Measurements from ENCODE around the gene PA2G4.
"Not testable (repeated sequence)": the region's sequence is repeated elsewhere in the genome, so short reads cannot be mapped to it uniquely, and the experiment has no call there.

PA2G4 gene

DNA sequence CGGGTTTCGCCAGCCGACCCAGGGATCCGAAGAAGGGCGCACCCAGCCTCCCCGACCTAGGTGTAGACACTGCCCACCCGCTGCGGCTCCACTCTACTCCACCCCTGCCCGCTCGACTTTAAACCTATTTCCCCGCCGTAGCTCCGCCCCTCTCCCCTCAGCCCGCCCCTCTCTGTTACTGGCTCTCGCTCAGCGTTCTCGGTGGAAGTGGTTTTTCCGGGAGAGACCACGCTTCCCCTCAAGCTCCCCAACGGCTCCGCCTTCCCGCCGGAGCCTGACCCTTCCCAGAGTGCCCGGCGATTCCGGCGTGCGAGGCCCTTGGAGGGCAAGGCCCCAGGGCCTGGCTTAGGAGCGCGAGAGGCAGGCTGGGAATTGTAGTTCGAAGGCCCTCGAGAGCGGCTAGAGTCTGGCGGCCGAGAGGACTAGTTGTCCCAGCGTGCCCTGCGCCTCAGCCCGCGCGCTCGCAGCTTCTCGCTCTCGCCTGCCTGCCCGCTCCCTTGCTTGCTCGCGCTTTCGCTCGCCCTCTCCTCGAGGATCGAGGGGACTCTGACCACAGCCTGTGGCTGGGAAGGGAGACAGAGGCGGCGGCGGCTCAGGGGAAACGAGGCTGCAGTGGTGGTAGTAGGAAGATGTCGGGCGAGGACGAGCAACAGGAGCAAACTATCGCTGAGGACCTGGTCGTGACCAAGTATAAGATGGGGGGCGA is at the start of gene PA2G4:
Gene PA2G4 (plus strand): TSS at position 451 of the 706 bp plus-strand sequence. CDS start 179 bp downstream, at position 630.
- DNase-seq = peak; percentile 94 to 99

DNA sequence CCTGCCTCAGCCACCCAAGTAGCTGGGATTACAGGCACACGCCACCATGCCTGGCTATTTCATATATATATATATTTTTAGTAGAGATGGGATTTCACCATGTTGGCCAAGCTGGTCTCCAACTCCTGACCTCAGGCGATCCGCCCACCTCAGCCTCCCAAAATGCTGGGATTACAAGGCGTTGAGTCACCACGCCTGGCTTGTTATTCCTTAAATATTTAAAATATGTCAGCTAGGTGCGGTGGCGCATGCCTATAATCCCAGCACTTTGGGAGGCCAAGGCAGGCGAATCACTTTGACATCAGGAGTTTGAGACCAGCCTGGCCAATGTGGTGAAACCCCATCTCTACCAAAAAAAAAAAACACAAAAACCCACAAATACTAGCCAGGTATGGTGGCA is 44.4 kb upstream of the PA2G4 start:
- not testable (repeated sequence) for DNase-seq

DNA sequence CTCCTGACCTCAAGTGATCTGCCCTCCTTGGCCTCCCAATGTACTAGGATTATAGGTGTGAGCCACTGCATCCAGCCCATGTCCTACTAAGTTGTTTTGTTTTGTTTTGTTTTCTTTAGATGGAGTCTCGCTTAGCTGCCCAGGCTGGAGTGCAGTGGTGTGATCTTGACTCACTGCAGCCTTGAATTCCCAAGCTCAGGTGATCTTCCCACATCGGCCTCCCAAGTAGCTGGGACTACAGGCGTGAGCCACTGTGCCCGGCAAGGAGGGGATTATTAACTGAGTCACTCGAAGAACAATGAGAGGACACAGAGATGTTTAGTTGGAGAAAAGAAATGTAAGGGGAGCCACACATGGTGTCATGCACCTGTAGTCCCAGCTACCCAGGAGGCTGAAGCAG is 42.4 kb upstream of the PA2G4 start:
- no peak for DNase-seq

DNA sequence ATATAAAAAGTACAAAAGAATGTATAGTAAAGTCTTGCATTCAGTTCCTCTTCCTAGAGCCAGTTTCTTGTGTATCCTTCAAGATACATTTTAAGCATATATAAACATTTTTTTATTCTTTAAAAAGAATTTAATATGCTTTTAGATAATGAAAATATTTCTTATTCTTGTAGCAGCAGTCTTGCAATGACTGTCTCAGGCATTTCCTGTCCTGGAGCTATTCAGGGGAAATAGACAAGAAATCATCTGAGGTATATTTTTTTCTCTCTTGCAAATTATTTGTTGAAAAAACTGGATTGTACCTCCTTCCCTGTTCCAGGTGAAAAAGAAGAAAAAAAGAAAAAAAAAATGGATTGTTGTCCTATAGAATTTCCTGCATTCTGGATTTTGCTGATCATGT is 41.4 kb upstream of the PA2G4 start:
- DNase-seq = no peak

DNA sequence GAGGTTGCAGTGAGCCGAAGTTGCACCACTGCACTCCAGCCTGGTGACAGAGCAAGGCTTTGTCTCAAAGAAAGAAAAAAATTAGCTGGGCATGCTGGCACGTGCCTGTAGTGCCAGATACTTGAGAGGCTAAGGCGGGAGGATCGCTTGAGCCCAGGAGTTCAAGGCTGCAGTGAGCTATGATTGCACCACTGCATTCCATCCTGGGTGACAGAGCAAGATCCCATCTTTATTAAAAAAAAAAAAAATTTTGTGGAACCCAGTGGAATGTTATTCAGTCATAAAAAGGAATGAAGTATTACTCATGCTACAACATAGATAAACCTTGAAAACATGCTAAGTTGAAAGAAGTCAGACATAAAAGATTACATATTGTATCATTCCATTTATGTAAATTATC is 32.7 kb upstream of the PA2G4 start:
- DNase-seq = no peak

DNA sequence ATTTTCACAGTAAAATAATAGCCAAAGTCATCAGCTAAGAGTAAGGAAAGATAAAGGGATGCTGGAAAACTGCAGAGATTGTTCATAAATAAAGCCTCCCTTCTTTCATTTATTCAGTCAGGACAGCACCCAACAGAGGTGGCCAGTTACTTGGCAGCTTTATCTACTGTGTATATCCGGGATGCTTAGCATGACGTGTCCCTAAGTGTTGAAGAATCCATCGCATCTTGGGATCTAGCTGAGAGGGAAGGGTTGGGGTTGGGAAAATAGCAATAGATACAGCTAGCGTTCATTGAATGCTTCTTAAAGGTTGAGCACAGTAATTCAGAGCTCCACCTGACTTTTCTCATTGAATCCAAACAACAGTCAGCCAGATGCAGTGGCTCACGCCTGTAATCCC is 30.0 kb upstream of the PA2G4 start:
- no peak for DNase-seq

DNA sequence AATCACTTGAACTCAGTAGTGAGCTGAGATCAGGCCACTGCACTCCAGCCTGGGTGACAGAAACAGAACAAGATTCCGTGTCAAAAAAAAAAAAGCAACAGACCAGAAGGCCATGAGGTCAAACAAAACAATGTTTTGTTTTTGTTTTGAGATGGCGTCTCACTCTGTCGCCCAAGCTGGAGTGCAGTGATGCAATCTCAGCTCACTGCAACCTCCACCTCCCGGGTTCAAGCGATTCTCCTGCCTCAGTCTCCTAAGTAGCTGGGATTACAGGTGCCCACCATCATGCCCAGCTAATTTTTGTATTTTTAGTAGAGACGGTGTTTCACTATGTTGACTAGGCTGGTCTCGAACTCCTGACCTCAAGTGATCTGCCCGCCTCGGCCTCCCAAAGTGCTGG is 26.4 kb upstream of the PA2G4 start:
- not testable (repeated sequence) for DNase-seq

DNA sequence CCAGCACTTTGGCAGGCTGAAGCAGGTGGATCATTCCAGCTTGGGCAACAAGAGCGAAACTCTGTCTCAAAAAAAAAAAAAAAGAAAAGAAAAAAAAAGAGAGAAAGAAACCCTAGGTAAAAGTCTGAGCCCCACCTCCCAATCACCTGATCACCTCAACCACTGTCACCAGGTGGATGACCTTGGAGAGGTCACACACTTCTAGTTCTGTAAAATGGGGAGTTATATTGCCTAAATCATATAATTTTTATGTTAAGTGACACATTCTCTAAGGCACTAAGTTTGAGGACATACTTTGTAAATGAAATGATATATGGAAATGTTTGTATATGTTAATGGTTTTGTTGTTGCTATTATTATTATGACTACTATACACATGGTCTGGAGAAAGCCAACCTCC is 25.9 kb upstream of the PA2G4 start:
- no peak for DNase-seq

DNA sequence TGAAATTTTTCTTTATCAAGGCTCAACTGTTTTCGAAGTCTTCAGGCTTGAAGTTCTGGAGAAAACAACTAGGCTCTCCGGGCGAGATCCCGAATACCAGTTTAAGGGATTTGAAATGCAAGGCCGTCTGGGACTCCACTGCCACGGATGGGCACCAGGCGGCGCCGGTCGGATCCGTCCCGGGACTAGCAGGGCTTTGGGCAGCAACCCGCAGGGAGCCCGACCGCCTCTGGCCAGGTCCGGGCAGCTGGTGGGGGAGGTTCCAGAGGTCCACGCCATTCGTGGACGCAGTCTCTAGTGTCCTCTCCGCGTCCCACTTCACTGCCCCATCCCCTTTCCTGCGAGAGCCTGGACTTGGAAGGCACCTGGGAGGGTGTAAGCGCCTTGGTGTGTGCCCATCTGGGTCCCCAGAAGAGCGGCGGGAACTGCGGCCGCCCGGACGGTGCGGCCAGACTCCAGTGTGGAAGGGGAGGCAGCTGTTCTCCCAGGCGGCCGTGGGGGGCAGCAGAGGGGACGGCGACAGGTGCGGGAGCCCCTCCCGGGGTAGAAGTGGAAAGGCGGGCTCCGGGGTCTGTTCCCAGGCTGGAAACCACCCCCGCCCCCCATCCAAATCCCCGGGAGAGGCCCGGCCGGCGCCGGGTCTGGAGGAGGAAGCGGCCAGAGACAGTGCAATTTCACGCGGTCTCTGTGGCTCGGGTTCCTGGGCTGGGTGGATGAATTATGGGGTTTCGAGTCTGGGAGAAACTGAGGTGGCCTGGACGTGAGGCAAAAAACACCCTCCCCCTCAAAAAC is 25.2 kb upstream of the PA2G4 start:
- peak; percentile 18 to 35 for DNase-seq

DNA sequence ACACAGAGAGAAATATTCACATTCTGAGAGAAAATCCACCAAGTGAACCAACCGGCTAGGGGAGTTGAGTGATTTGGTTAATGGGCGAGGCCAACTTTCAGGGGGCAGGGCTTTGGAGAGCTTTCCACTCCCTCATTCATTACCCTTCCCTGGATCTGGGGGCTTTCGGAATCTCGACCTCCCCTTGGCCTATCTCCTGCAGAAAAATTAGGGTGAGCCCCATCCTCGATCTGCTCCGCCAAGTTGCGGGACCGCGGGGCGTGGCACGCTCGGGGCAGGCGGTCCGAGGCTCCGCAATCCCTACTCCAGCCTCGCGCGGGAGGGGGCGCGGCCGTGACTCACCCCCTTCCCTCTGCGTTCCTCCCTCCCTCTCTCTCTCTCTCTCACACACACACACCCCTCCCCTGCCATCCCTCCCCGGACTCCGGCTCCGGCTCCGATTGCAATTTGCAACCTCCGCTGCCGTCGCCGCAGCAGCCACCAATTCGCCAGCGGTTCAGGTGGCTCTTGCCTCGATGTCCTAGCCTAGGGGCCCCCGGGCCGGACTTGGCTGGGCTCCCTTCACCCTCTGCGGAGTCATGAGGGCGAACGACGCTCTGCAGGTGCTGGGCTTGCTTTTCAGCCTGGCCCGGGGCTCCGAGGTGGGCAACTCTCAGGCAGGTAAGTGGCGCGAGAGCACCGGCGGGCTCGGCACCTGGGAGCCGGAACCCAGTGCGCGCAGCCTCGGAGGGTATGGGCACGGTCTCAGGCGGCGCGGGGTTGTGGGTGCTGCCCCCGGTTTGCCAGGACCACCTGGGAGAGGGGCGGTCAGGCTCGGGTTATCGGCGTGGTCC is 24.4 kb upstream of the PA2G4 start, which contains the start of gene ERBB3:
Gene ERBB3 (plus strand): TSS at position 443 of the 833 bp plus-strand sequence. CDS start 136 bp downstream, at position 579.
- DNase-seq = peak; percentile 43 to 54

DNA sequence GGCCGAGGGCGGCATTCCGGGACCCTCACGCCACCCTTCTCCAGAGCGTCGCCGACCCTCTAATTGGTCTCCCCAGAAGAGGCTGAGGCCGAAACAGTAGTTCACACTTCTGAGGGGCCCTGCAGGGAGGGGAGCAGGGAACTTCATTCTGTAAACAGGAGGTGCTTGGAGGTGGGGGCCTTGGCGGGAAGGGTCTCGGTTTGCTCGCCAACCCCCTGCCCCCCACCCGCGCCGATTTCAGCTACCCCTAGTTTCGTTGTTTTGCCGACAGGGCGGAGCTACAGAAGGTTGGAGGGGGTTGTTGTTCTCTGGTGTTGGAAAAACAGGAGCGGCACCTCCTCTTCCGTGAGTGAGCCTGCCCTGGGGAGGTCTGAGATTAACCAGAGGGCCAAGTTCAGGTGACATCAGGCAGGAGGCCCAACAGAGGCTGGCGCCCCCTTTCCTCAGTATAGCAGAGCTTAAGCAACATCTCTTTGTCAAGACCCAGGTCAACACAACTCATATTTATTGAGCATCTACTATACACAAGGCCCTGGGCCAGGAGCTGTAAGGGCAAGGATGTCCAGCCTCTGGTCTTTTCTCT is 23.7 kb upstream of the PA2G4 start:
- no peak for DNase-seq

DNA sequence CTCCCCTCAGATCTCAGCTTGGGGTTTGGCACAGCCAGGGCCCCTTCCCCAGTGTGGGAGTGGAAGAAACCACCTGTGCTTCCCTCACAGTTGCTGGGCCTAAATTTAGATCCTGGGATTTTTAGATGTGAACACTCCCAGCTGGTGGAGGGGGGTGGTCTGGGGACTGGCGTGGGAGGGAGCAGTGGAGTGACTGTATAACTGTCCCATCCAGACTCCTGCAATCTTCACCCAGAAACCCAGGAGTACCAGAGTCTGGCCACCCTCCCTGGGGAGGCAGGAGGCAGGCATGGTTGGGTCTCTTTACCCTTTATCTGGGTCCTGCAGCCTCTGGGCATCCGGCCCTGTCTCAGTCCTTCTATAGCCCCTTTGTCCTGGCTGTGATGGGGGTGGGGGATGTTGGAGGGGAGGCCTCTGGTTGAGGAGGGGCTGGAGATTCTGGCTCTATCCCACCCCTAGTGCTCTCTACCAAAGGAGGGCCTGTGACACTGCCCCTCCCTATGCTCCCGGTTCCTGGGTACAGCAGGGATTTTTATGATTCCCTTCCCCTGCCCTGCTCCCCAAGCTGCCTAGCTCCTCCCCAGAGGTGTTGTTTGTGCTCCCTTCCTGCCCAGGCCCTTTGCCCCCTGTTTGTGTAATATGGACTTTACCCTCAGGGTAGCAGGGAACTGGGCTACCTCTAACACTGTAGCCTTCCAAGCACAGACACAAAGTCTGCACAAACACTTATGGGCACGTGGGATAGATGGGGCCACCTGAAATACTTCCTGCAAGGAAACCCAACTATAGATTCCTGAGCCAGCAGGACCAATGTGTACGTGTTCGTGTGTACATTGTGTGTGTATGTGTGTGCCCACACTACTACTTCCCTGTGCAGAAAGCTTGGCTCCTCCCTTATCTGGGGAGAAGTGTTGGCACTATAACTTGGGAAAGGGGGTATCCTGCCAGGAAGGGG is 22.7 kb upstream of the PA2G4 start:
- no peak for DNase-seq

DNA sequence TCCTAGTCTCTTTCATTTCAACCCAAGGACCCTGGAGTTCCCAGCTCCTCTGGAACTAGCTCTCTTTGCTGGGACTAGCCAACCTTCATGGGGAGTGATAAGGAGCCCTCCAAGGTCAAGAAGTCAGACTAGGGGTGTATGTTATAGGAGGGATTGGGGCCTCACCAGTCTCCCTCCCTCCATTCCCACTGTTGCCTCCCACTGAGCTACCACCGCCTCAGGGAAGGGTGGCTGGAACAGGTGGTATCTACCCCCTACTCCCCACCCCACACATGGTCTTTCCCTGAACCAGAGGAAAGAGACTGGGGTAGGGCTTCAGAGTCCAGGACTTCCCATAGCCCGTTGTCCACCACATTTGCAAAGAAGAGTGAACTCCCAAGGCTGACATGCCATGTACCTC is 22.0 kb upstream of the PA2G4 start:
- DNase-seq = no peak

DNA sequence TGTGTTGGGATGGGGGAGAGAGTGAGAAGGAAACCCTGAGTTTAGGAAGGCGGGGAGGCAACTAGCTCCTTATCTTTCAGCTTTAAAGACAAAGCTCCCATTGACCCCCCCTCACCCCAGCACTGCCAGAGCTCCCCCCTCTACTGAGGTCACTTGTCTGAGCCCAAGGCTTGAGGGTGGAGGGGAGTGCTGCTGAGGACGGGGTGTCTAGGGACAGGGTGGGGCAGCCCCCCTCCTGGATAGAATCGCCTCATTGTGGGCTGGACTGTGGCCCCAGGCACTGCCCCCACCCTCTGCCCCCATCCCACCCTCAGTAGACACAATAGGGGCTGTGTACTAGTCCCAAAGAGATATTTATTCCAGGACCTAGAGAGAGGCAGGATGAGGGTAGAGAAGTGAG is 21.4 kb upstream of the PA2G4 start:
- no peak for DNase-seq

DNA sequence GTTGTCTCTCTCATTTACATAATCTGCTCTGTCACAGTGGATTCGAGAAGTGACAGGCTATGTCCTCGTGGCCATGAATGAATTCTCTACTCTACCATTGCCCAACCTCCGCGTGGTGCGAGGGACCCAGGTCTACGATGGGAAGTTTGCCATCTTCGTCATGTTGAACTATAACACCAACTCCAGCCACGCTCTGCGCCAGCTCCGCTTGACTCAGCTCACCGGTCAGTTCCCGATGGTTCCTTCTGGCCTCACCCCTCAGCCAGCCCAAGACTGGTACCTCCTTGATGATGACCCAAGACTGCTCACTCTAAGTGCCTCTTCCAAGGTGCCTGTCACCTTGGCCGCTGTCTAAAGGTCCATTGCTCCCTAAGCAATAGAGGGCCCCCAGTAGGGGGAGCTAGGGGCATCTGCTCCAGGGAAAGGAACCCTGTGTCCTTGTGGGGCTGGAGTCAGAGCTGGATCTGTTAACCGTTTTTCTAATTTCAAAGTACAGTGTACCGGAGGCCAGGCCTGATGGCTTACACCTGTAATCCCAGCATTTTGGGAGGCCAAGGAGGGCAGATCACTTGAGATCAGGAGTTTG is 19.3 kb upstream of the PA2G4 start:
- DNase-seq = no peak

DNA sequence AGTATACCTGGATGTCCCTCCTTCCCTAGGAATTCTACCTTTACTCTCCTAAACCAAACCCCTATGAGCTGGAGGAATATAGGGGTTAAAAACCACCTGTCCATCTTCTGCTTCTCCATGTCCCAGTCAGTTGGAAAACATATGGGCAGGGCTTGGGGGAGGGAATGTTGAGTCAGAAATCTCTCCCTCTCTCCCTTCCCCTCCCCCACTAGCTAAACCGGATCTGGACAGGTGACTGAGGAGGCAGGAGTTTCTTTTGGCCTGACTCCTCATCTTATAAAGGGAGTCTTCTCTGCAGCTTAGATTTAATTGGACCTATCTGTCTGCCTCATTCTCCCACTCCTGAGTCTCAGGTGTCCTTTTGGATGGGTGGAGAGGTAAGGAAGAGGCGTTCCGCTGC is 18.3 kb upstream of the PA2G4 start:
- DNase-seq = no peak

DNA sequence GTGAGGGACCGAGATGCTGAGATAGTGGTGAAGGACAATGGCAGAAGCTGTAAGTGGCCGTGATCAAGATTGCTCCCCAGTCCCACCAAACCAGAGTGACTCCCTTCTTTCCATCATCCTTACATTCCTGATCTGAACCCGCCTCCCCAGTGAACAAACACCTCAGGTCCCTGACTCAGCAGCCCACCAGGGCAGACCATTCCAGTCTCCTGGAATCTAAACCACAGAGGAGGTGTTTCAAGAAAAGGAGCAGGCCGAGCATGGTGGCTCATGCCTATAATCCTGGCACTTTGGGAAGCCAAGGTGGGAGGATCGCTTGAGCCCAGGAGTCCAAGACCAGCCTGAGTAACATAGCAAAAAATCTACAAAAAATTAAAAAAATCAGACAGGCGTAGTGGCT is 17.8 kb upstream of the PA2G4 start:
- DNase-seq = no peak

DNA sequence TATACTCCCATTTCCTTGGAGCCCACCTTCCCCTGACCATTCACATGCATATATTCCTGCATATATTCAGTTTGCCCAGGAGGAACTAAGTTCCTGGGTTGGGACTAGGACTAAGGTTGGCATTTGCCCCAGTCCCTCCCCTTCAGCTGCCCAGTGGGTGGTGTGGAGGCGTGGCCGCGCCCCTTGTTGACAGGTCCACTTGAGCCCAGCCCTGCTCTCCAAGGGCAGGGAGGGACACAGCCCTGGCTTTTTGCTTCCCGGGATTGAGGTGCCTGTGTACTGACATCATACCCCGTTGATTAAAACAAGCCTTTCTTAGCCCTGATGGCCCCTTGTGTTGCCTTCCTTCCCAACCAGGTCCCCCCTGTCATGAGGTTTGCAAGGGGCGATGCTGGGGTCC is 17.1 kb upstream of the PA2G4 start:
- peak; percentile 12 to 20 for DNase-seq

DNA sequence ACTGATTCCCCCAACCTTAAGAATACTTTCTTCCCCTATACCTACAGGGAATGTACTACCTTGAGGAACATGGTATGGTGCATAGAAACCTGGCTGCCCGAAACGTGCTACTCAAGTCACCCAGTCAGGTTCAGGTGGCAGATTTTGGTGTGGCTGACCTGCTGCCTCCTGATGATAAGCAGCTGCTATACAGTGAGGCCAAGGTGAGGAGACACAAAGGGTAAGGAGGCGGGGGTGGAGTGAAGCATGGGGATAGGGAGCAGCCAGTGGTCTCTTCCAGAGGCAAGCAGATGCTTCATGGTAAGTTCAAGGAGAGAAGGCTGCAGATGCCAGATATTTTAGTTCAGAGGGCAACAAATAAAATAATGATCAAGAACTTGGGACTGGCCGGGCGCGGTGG is 6.6 kb upstream of the PA2G4 start:
- no peak for DNase-seq

DNA sequence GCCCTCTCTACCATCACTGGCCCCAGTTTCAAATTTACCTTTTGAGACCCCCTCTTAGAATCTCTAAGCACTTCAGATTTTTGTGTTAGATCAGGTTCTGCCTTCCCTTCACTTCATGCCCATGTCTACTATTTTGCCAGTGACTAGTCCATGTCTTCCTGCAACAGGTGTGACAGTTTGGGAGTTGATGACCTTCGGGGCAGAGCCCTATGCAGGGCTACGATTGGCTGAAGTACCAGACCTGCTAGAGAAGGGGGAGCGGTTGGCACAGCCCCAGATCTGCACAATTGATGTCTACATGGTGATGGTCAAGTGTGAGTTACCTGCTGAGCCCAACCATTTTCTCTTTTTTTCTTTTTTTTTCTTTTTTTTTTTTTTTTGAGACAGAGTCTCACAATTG is 5.8 kb upstream of the PA2G4 start:
- no peak for DNase-seq

DNA sequence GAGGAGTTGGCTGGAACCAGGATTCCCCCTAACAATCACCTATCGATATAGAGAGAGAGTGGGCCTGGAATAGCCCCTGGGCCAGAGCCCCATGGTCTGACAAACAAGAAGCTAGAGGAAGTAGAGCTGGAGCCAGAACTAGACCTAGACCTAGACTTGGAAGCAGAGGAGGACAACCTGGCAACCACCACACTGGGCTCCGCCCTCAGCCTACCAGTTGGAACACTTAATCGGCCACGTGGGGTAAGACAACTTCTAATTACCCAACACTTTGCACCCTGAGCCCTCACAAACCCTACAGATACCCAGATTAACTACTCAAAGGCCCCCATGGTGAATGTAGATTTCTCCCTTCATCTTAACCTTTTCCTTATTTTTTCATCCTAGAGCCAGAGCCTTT is 4.6 kb upstream of the PA2G4 start:
- no peak for DNase-seq

DNA sequence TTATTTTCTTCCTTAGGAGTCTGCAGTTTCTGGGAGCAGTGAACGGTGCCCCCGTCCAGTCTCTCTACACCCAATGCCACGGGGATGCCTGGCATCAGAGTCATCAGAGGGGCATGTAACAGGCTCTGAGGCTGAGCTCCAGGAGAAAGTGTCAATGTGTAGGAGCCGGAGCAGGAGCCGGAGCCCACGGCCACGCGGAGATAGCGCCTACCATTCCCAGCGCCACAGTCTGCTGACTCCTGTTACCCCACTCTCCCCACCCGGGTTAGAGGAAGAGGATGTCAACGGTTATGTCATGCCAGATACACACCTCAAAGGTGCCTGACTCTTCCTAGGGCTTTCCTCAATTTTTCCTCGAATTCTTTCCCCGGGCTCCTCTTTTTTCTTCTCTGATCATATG is 3.3 kb upstream of the PA2G4 start:
- no peak for DNase-seq
